ENCODE data around the gene USP36.
"Not testable (repeated sequence)": the region's sequence is repeated elsewhere in the genome, so short reads cannot be mapped to it uniquely, and the experiment has no call there.

Gene USP36

GRCh38 chr17:78840780-78841611 is at the start of gene USP36:
USP36 (minus strand) TSS chr17:78840814; CDS start chr17:78836363, 4,451 bp downstream.
- DNase-seq: peak; percentile 99

GRCh38 chr17:78890096-78890495 is 49.5 kb upstream of the USP36 start:
- not testable (repeated sequence) for DNase-seq

GRCh38 chr17:78889531-78889930 is 48.9 kb upstream of the USP36 start:
- DNase-seq: peak; percentile 52

GRCh38 chr17:78888941-78889518 is 48.4 kb upstream of the USP36 start:
- no peak for DNase-seq

- DNase-seq: no peak
Observed at GRCh38 chr17:78886954-78887353, 46.3 kb upstream of the USP36 start.

GRCh38 chr17:78885956-78886355 is 45.3 kb upstream of the USP36 start:
- no peak for DNase-seq

GRCh38 chr17:78884876-78885667 is 44.5 kb upstream of the USP36 start:
- no peak for DNase-seq

- no peak for DNase-seq
Observed at GRCh38 chr17:78884148-78884825, 43.7 kb upstream of the USP36 start.

GRCh38 chr17:78883533-78884131 is 43.0 kb upstream of the USP36 start:
- DNase-seq: peak; percentile 35

- peak; percentile 78 for DNase-seq
Observed at GRCh38 chr17:78883089-78883532, 42.5 kb upstream of the USP36 start.

- peak; percentile 38 for DNase-seq
Observed at GRCh38 chr17:78882540-78883088, 42.0 kb upstream of the USP36 start.

- peak; percentile 39 for DNase-seq
Observed at GRCh38 chr17:78879635-78880186, 39.1 kb upstream of the USP36 start.

- DNase-seq: no peak
Observed at GRCh38 chr17:78878871-78879527, 38.4 kb upstream of the USP36 start.

GRCh38 chr17:78878261-78878660 is 37.6 kb upstream of the USP36 start:
- no peak for DNase-seq

GRCh38 chr17:78876954-78877517 is 36.4 kb upstream of the USP36 start:
- DNase-seq: not testable (repeated sequence)

GRCh38 chr17:78876094-78876597 is 35.5 kb upstream of the USP36 start:
- no peak for DNase-seq

- no peak for DNase-seq
Observed at GRCh38 chr17:78875363-78876093, 34.9 kb upstream of the USP36 start.

- DNase-seq: no peak
Observed at GRCh38 chr17:78873519-78874340, 33.1 kb upstream of the USP36 start.

GRCh38 chr17:78872486-78872885 is 31.9 kb upstream of the USP36 start:
- DNase-seq: no peak
